GM12878 (cell line): ENCODE data around the gene LPCAT4. TPM values are rescaled to one million over a fixed set of nuclear protein-coding genes. Genes with fewer than 3 reads are reported as not detected.

Experiments used
- ATAC-seq: fragments of 200-7000 bp; cut with Tn5 transposase; 3 replicates; pipeline ENCODE4 v1.9.1; 2020; ENCODE audit warnings: mild to moderate bottlenecking, moderate library complexity
- BruUV-seq: library from RNA; stranded (reverse); fragments of 400-500 nt; replicated peaks from 2 replicates; lab custom pipeline; 2021; lab: Mats Ljungman, UMichigan
- CTCF ChIA-PET: fragments of 300-600 bp; sonication (Branson Sonifier 250); formaldehyde crosslinking; extraction: SDS; loops from one replicate; lab custom pipeline; 2021; ENCODE audit warnings: inconsistent platforms; lab: Yijun Ruan, JAX
- POLR2A ChIA-PET: fragments of 350-600 bp; formaldehyde crosslinking; extraction: SDS; loops from one replicate; lab custom pipeline; 2021; ENCODE audit warnings: inconsistent platforms; lab: Charles Lee
- RAD21 ChIA-PET: fragments of 300-600 bp; sonication (Branson Sonifier 250); formaldehyde crosslinking; loops from one replicate; lab custom pipeline; 2023; ENCODE audit warnings: antibody characterized with exemption; ENCODE audit not compliant: unreplicated experiment; lab: Charles Lee
- SMC1A ChIA-PET: fragments of 300-600 bp; sonication (Branson Sonifier 250); formaldehyde crosslinking; loops from one replicate; lab custom pipeline; 2023; ENCODE audit not compliant: unreplicated experiment, uncharacterized antibody; lab: Charles Lee
- DNase-seq: peaks from one replicate; pipeline ENCODE4 v3.0.0-alpha.2; 2011; ENCODE audit warnings: low read depth, low spot score
- FAIRE-seq: peaks from 3 replicates; lab custom pipeline; 2011; peaks lifted over from hg19 to GRCh38; lab: Jason Lieb, UNC
- H2AFZ ChIP-seq: 2 replicates; pipeline ENCODE4 v1.6.0; 2011; ENCODE audit warnings: low read depth, low read length, control low read depth; ENCODE audit not compliant: control insufficient read depth
- H3K27ac ChIP-seq: 2 replicates; pipeline ENCODE4 v1.5.1; 2011; ENCODE audit warnings: control low read depth; ENCODE audit not compliant: control insufficient read depth, insufficient read depth
- H3K27me3 ChIP-seq, 2 experiments: replicated peaks in 1 of 2; 2 replicates each; pipeline versions ENCODE4 v1.6.0 to v1.6.1; 2011; ENCODE audit warnings: low read length in 1 of 2; ENCODE audit not compliant: control insufficient read depth in 2 of 2, insufficient read depth in 2 of 2
- H3K36me3 ChIP-seq, 2 experiments: 2 replicates each; pipeline ENCODE4 v1.5.1; 2011; ENCODE audit warnings: low read length in 1 of 2; ENCODE audit not compliant: control insufficient read depth in 2 of 2, insufficient read depth in 2 of 2
- H3K4me1 ChIP-seq: 2 replicates; pipeline ENCODE4 v1.6.1; 2011; ENCODE audit warnings: mild to moderate bottlenecking, low read length, moderate library complexity, mixed read lengths; ENCODE audit not compliant: control insufficient read depth, insufficient read depth
- H3K4me2 ChIP-seq: 2 replicates; pipeline ENCODE4 v1.6.0; 2011; ENCODE audit warnings: control low read depth; ENCODE audit not compliant: control insufficient read depth, insufficient read depth
- H3K4me3 ChIP-seq: fragments of 200-600 bp; sonication (generic); 2 replicates; pipeline ENCODE4 v1.5.1; 2016
- H3K79me2 ChIP-seq: 2 replicates; pipeline ENCODE4 v1.6.0; 2011; ENCODE audit warnings: low read length; ENCODE audit not compliant: control insufficient read depth, insufficient read depth
- H3K9ac ChIP-seq: 2 replicates; pipeline ENCODE4 v1.8.0; 2011; ENCODE audit warnings: low read length, control low read depth, mixed read lengths; ENCODE audit not compliant: control insufficient read depth, insufficient read depth
- H3K9me3 ChIP-seq: replicated peaks from 3 replicates; pipeline ENCODE4 v1.5.1; 2011; ENCODE audit warnings: mild to moderate bottlenecking, low read length; ENCODE audit not compliant: control insufficient read depth, insufficient read depth
- H4K20me1 ChIP-seq: 2 replicates; pipeline ENCODE4 v1.6.0; 2011; ENCODE audit not compliant: control insufficient read depth, insufficient read depth
- CHD2 ChIP-seq: IDR thresholded peaks from 2 replicates; pipeline ENCODE4 v1.6.1; 2011; ENCODE audit warnings: low read depth, low read length, improper control_type of control experiment, borderline replicate concordance
- CREB1 ChIP-seq: IDR thresholded peaks from 2 replicates; pipeline ENCODE4 v1.6.1; 2012; ENCODE audit warnings: low read depth, mild to moderate bottlenecking, inconsistent platforms
- DPF2 ChIP-seq: fragments of 450-650 bp; IDR thresholded peaks from 2 replicates; pipeline ENCODE4 v1.6.1; 2017; ENCODE audit warnings: mild to moderate bottlenecking
- IKZF1 ChIP-seq: fragments of 450-650 bp; conservative IDR thresholded peaks from 2 replicates; pipeline ENCODE4 v1.6.1; 2017; ENCODE audit warnings: antibody characterized with exemption, mild to moderate bottlenecking
- IKZF2 ChIP-seq, 2 experiments: fragments of 450-650 bp; IDR thresholded peaks; 2 replicates each; pipeline ENCODE4 v1.6.1; 2017; ENCODE audit warnings: mild to moderate bottlenecking in 2 of 2, moderate library complexity in 2 of 2
- NR2F1 ChIP-seq: fragments of 450-650 bp; conservative IDR thresholded peaks from 2 replicates; pipeline ENCODE4 v1.6.1; 2017; ENCODE audit warnings: mild to moderate bottlenecking
- SPI1 ChIP-seq: IDR thresholded peaks from 2 replicates; pipeline ENCODE4 v1.6.1; 2011; ENCODE audit warnings: low read depth, mild to moderate bottlenecking, low read length, moderate library complexity, borderline replicate concordance; ENCODE audit not compliant: insufficient read depth
- SUZ12 ChIP-seq: fragments of 200-600 bp; sonication (generic); IDR thresholded peaks from one replicate; pipeline ENCODE4 v1.6.1; 2018; ENCODE audit warnings: antibody characterized with exemption, mild to moderate bottlenecking; ENCODE audit not compliant: unreplicated experiment
- WGBS: methylation state at CpG from one replicate; pipeline ENCODE4 v1.1.6; 2016; ENCODE audit warnings: low lambda C conversion rate; ENCODE audit not compliant: insufficient replicate concordance, insufficient coverage; ENCODE audit errors: missing lambda C conversion rate; 5-methylcytosine and 5-hydroxymethylcytosine counted together
- in situ Hi-C: fragments of 300-500 bp; cut with MboI; formaldehyde crosslinking; loops from 9 replicates; pipeline ENCODE4 v1.14.3; 2018; ENCODE audit warnings: mixed read lengths
- intact Hi-C: fragments of 100-400 bp; cut with micrococcal nuclease; formaldehyde crosslinking; loops from one replicate; pipeline ENCODE4 v1.14.2; 2022; ENCODE audit not compliant: unreplicated experiment
- polyA plus RNA-seq, 11 experiments: library from polyadenylated mRNA; depleted of rRNA in 4 of 11; unstranded in 6 of 11; stranded (reverse) in 5 of 11; fragments of >200 nt; fragmentation: Nextera tagmentation in 4 of 11; fragmentation: Illumina TruSeq in 1 of 11; extraction: Ambion mirVana in 4 of 11; extraction: Trizol in 1 of 11; gene quantifications; 1 replicate in 1 of 11; 2 replicates in 10 of 11; pipeline versions ENCODE4 v1.2.1 to v1.2.3, GENCODE V29; 2011 to 2016; ENCODE audit warnings: inconsistent platforms in 2 of 11, missing spikeins in 2 of 11, low read depth in 1 of 11
- total RNA-seq, 4 experiments: library from RNA; depleted of rRNA in 3 of 4; stranded (reverse); fragments of >200 nt in 3 of 4; fragmentation: Illumina TruSeq in 1 of 4; extraction: Trizol in 1 of 4; gene quantifications; 2 replicates each; pipeline versions ENCODE4 v1.2.1 to v1.2.3, GENCODE V29; 2013 to 2021

The LPCAT4 gene
- total and polyA plus RNA-seq, 10 of the 15 experiments (the other 5 are each of a cell fraction or from before 2014, with no cell fraction given) = 14.4 to 57.2 (median 33.0) TPM

- peak overlapping the region; percentile 83 for H3K4me3 ChIP-seq
- FAIRE-seq (no peak), DNase-seq (no peak)
- H3K36me3 ChIP-seq = peaks cover 0 to 7% of the 10 kb centered on the region in 2 experiments; a peak in 3 of 4 replicates
- no peaks in the 10 kb centered on the region for H3K27me3 ChIP-seq
- POLR2A ChIA-PET = interaction anchor here (0.8 to 2.6 kb wide), 7 partner anchors 8 to 39 kb away, joined by 3 to 13 read pairs (median 6); partner anchors contain the start of genes NOP10, NUTM1 and SLC12A6
- WGBS = under 1% methylated on average over 29 of the region's 37 CpGs
- intact Hi-C loops = loop anchor here (1.0 to 5.0 kb wide), 6 partner anchors 23 to 304 kb away; partner anchors contain the start of genes EMC7, GOLGA8B, NOP10 and NUTM1
- H4K20me1 ChIP-seq = no peaks in the 10 kb centered on the region
- TF ChIP-seq SUZ12 (no peak), SPI1 (peak; percentile 25; the same call in 1 of the 2 replicates), NR2F1 (0 out of 2 replicates have a peak, but pooled peaks have one; percentile 6), CHD2 (peak; percentile 51; the same call in 1 of the 2 replicates), IKZF2 (IDR thresholded peaks at IDR 0.05) (peak in 1 of 2 experiments; percentile 25; a peak in 1 of 4 replicates), IKZF1 (0 out of 2 replicates have a peak, but pooled peaks have one; percentile 55), DPF2 (peak; percentile 40; the same call in 1 of the 2 replicates), CREB1 (no peak)
- TF ChIP-seq, all 136 proteins: peak for 6
- in situ Hi-C loops = no loop called here
- Histone ChIP-seq H2AFZ (peak overlapping the region; percentile 40), H3K9ac (peak overlapping the region; percentile 68; the same call in 1 of the 2 replicates), H3K9me3 (no peaks in the 10 kb centered on the region), H3K4me2 (peak overlapping the region; percentile 98), H3K4me1 (peaks cover 34% of the 10 kb centered on the region), H3K27ac (peak overlapping the region; percentile 51), H3K79me2 (peaks cover 27% of the 10 kb centered on the region)
- RAD21 ChIA-PET = interaction anchor here (0.6 to 4.3 kb wide), 22 partner anchors 8 to 256 kb away, joined by 3 to 37 read pairs (median 5); partner anchors contain the start of genes EMC4, KATNBL1, NOP10 and NUTM1
- SMC1A ChIA-PET = interaction anchor here (0.7 to 3.9 kb wide), 17 partner anchors 12 to 267 kb away, joined by 3 to 30 read pairs (median 7); partner anchors contain the start of genes NOP10, NUTM1 and SLC12A6
- peak; percentile 58 for ATAC-seq
- CTCF ChIA-PET = interaction anchor here (0.6 to 4.3 kb wide), 21 partner anchors 23 to 256 kb away, joined by 3 to 66 read pairs (median 7); partner anchors contain the start of genes EMC4, GOLGA8B, KATNBL1 and NOP10
- BruUV-seq = no TSS peak
These were observed 528 bp downstream of the LPCAT4 start for GRCh38 chr15:34366271-34367065.
